ENCODE measurements around the gene ERC2. TPM values are rescaled to one million over a fixed set of nuclear protein-coding genes. Genes with fewer than 3 reads are reported as not detected.

Gene ERC2
- total and polyA plus RNA-seq, 2 of the 13 experiments (the other 11 are each of a cell fraction or from before 2014, with no cell fraction given) = 0.16 to 0.22 TPM

DNA sequence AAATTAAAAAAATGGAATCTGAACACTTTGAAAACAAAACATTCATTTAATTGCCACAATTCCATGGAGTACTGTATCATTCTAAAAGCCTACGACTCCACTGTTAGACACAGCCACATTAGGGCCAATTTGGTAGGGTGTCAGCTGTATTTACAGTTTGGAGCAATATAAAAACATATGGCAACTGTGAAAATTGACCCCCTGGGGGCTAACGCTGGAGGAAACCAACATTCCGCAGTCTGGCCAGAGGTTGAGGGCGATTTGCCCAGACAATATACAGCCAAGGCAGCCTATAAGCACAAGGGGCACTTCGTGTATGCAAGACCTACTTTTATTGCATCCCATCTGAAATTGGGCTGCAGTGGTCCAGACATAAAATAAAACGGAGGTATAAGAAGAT, 504.7 kb downstream of the ERC2 start:
- Histone ChIP-seq H3K4me2 (ENCODE audit: low read depth, low read length) (no peak overlapping the region), H3K9me3 (ENCODE audit: low read length) (no peaks in the 10 kb centered on the region), H3K4me3 (replicated peaks in 1 of 3; ENCODE audit: insufficient read depth in 1 of 3, low read depth in 2 of 3, low read length in 3 of 3) (no peak overlapping the region), H3K4me1 (ENCODE audit: insufficient read depth, low read length) (no peaks in the 10 kb centered on the region), H3K27ac (ENCODE audit: extremely low read length, insufficient read depth, low read length) (no peak overlapping the region), H4K20me1 (ENCODE audit: insufficient read depth, low read length) (no peaks in the 10 kb centered on the region), H3K9ac (ENCODE audit: insufficient read depth, low read depth, low read length) (no peak overlapping the region), H3K36me3 (replicated peaks in 1 of 2; ENCODE audit: control insufficient read depth in 1 of 2, insufficient read depth in 2 of 2, low read length in 2 of 2) (no peaks in the 10 kb centered on the region), H3K79me2 (ENCODE audit: insufficient read depth, low read length) (no peaks in the 10 kb centered on the region), H2AFZ (ENCODE audit: low read length) (no peak overlapping the region), H3K27me3 (ENCODE audit: control insufficient read depth in 1 of 2, insufficient read depth in 2 of 2, low read length in 2 of 2) (no peaks in the 10 kb centered on the region)
- ChIA-PET POLR2A (no interaction called here), CTCF (ENCODE audit: low intra/inter-chr PET ratio, low total read pairs) (no interaction called here)
- ATAC-seq (no peak), FAIRE-seq (no peak), DNase-seq (ENCODE audit: low spot score) (no peak)
- in situ Hi-C loops (cut with HindIII; ENCODE audit: extremely low pct_ligation_motif_present, low pct_unique_long_range_greater_than_20kb) = no loop called here
- intact Hi-C loops (cut with micrococcal nuclease; ENCODE audit: unreplicated experiment) = no loop called here
- no TSS peak for BruUV-seq (replicated peaks)
- no peak for TF ChIP-seq HNRNPLL (IDR thresholded peaks at IDR 0.05; ENCODE audit: low read depth, low read length, poor library complexity, severe bottlenecking)
- TF ChIP-seq, protein P1, sequence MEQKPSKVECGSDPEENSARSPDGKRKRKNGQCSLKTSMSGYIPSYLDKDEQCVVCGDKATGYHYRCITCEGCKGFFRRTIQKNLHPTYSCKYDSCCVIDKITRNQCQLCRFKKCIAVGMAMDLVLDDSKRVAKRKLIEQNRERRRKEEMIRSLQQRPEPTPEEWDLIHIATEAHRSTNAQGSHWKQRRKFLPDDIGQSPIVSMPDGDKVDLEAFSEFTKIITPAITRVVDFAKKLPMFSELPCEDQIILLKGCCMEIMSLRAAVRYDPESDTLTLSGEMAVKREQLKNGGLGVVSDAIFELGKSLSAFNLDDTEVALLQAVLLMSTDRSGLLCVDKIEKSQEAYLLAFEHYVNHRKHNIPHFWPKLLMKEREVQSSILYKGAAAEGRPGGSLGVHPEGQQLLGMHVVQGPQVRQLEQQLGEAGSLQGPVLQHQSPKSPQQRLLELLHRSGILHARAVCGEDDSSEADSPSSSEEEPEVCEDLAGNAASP (CRISPR knock-in tag; IDR thresholded peaks at IDR 0.05; ENCODE audit: borderline replicate concordance) = no peak
- no peak for TF ChIP-seq ZNF44 (CRISPR knock-in tag; IDR thresholded peaks at IDR 0.05)
- TF ChIP-seq ARHGAP35 (CRISPR knock-in tag; IDR thresholded peaks at IDR 0.05; ENCODE audit: borderline replicate concordance) = no peak
- no peak for TF ChIP-seq MIXL1 (CRISPR knock-in tag; IDR thresholded peaks at IDR 0.05)
- 9% methylated on average over 6 of the region's 6 CpGs for WGBS (ENCODE audit: low lambda C conversion rate)

DNA sequence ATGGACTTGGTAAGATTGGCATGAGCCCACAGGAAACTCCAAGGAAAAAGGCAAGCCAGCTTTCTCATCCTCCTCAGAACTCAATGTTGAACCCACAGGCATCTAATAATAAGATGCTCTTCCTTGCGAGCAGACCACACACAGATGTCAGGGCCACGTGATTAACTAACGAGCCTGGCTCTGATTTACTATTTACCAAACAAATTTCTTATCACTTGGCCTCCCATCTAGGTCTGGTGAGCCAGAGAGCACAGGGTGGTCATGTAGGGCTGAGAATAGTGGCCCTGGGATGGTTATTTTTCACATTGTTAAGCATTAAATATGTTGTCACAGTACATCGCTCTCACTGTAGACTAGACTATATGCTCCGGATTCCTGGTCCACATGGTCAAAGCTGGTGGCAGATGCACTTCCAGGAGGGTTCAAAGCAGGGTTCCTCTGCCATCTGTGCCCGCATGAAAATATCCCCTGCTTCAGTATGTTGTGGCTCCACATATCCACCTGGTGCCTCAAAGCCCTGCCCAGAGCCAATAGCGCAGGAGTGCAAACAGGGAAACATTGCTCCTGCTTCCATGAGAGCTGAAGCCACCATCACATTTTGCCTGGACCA, 508.7 kb downstream of the ERC2 start:
- ChIA-PET POLR2A (no interaction called here), CTCF (ENCODE audit: low intra/inter-chr PET ratio, low total read pairs) (no interaction called here)
- Histone ChIP-seq H3K79me2 (ENCODE audit: insufficient read depth, low read length) (no peaks in the 10 kb centered on the region), H3K4me1 (ENCODE audit: insufficient read depth, low read length) (no peaks in the 10 kb centered on the region), H3K27me3 (ENCODE audit: control insufficient read depth in 1 of 2, insufficient read depth in 2 of 2, low read length in 2 of 2) (no peaks in the 10 kb centered on the region), H3K4me2 (ENCODE audit: low read depth, low read length) (no peak overlapping the region), H3K4me3 (replicated peaks in 1 of 3; ENCODE audit: insufficient read depth in 1 of 3, low read depth in 2 of 3, low read length in 3 of 3) (no peak overlapping the region), H4K20me1 (ENCODE audit: insufficient read depth, low read length) (no peaks in the 10 kb centered on the region), H3K9me3 (ENCODE audit: low read length) (no peaks in the 10 kb centered on the region), H3K36me3 (replicated peaks in 1 of 2; ENCODE audit: control insufficient read depth in 1 of 2, insufficient read depth in 2 of 2, low read length in 2 of 2) (no peaks in the 10 kb centered on the region), H2AFZ (ENCODE audit: low read length) (no peak overlapping the region), H3K9ac (ENCODE audit: insufficient read depth, low read depth, low read length) (no peak overlapping the region), H3K27ac (ENCODE audit: extremely low read length, insufficient read depth, low read length) (no peak overlapping the region)
- in situ Hi-C loops (cut with HindIII; ENCODE audit: extremely low pct_ligation_motif_present, low pct_unique_long_range_greater_than_20kb) (no loop called here), intact Hi-C loops (cut with micrococcal nuclease; ENCODE audit: unreplicated experiment) (no loop called here)
- WGBS (ENCODE audit: low lambda C conversion rate) = 0% methylated on average over 2 of the region's 7 CpGs
- FAIRE-seq (no peak), DNase-seq (ENCODE audit: low spot score) (no peak), ATAC-seq (no peak)
- BruUV-seq (replicated peaks) = no TSS peak
- no peak for TF ChIP-seq ZNF598 (CRISPR knock-in tag; IDR thresholded peaks at IDR 0.05; ENCODE audit: borderline replicate concordance)
- TF ChIP-seq TOPORS (CRISPR knock-in tag; IDR thresholded peaks at IDR 0.05) = no peak
- no peak for TF ChIP-seq HNF4G (IDR thresholded peaks at IDR 0.05; ENCODE audit: borderline replicate concordance, low read depth, low read length)
- TF ChIP-seq HNF4G (CRISPR knock-in tag; IDR thresholded peaks at IDR 0.05; ENCODE audit: borderline replicate concordance, low read depth) = no peak
- TF ChIP-seq ZNF792 (CRISPR knock-in tag; IDR thresholded peaks at IDR 0.05) = no peak
- no peak for TF ChIP-seq ZNF550 (CRISPR knock-in tag; IDR thresholded peaks at IDR 0.05; ENCODE audit: borderline replicate concordance)
- TF ChIP-seq ELF4 (CRISPR knock-in tag; IDR thresholded peaks at IDR 0.05; ENCODE audit: borderline replicate concordance) = no peak
- no peak for TF ChIP-seq AGO1 (IDR thresholded peaks at IDR 0.05; ENCODE audit: low read depth, low read length, poor library complexity, severe bottlenecking)
- no peak for TF ChIP-seq ZNF274 (CRISPR knock-in tag; IDR thresholded peaks at IDR 0.05)
- TF ChIP-seq, protein P2, sequence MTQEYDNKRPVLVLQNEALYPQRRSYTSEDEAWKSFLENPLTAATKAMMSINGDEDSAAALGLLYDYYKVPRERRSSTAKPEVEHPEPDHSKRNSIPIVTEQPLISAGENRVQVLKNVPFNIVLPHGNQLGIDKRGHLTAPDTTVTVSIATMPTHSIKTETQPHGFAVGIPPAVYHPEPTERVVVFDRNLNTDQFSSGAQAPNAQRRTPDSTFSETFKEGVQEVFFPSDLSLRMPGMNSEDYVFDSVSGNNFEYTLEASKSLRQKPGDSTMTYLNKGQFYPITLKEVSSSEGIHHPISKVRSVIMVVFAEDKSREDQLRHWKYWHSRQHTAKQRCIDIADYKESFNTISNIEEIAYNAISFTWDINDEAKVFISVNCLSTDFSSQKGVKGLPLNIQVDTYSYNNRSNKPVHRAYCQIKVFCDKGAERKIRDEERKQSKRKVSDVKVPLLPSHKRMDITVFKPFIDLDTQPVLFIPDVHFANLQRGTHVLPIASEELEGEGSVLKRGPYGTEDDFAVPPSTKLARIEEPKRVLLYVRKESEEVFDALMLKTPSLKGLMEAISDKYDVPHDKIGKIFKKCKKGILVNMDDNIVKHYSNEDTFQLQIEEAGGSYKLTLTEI (CRISPR knock-in tag; conservative IDR thresholded peaks at IDR 0.05) = no peak
- TF ChIP-seq GATAD1 (CRISPR knock-in tag; IDR thresholded peaks at IDR 0.05) = no peak
